Ishikawa (cell line): ENCODE results near the gene LYST.

Source experiments
- CEBPB ChIP-seq: IDR thresholded peaks from 2 replicates; pipeline ENCODE4 v1.6.1; 2012
- CREB1 ChIP-seq: IDR thresholded peaks from 2 replicates; pipeline ENCODE4 v1.6.1; 2012; ENCODE audit warnings: low read depth
- EGR1 ChIP-seq: IDR thresholded peaks from 2 replicates; pipeline ENCODE4 v1.6.1; 2012
- EP300 ChIP-seq: IDR thresholded peaks from 2 replicates; pipeline ENCODE4 v1.6.1; 2012; ENCODE audit warnings: borderline replicate concordance
- FOXM1 ChIP-seq: IDR thresholded peaks from 2 replicates; pipeline ENCODE4 v1.6.1; 2012; ENCODE audit warnings: low read depth, borderline replicate concordance
- NFIC ChIP-seq: IDR thresholded peaks from 2 replicates; pipeline ENCODE4 v1.6.1; 2012
- RAD21 ChIP-seq: IDR thresholded peaks from 2 replicates; pipeline ENCODE4 v1.6.1; 2012; ENCODE audit warnings: low read depth
- TAF1 ChIP-seq: IDR thresholded peaks from 2 replicates; pipeline ENCODE4 v1.6.1; 2012; ENCODE audit warnings: low read depth, mild to moderate bottlenecking
- TCF12 ChIP-seq: IDR thresholded peaks from 2 replicates; pipeline ENCODE4 v1.6.1; 2012; ENCODE audit warnings: low read depth
- TEAD4 ChIP-seq: IDR thresholded peaks from 2 replicates; pipeline ENCODE4 v1.6.1; 2012
- YY1 ChIP-seq: IDR thresholded peaks from 2 replicates; pipeline ENCODE4 v1.6.1; 2012; ENCODE audit warnings: low read depth
- TF ChIP-seq, protein P1 (sequence below): IDR thresholded peaks from 2 replicates; pipeline ENCODE4 v1.6.1; 2012
- TF ChIP-seq, protein P2 (sequence below): IDR thresholded peaks from 2 replicates; pipeline ENCODE4 v1.6.1; 2012
- TF ChIP-seq, protein P3 (sequence below): IDR thresholded peaks from 2 replicates; pipeline ENCODE4 v1.6.1; 2012; ENCODE audit warnings: low read depth, mild to moderate bottlenecking

DNA sequence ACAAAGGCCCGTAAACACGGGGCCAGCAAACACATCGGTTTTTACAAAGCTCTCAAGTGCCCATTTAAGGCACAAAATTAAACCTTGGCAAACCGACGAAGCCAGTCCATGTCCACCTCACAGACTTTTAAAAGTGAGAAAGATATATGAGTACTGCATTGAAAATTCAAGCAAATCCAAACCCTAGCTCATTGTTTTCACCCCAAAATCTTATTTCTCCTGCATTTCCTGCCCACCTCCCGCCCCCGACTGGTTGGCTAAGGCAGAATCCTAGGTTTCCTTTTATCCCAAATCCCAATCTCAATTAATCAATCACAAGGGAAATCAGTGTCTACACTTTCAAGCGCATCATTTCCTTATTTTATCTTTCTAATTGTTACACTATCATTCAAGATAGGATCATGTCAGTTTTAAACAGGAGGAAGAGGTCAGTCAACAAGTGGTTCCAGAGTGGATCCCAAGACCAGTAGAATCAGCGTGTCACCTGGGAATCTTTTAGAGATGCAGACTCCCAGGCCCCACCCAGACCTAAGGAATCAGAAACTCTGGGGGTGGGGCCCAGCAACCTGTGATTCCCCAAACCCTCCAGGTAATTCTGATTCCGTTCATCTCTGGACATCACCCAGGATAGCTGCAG is 215.4 kb downstream of the LYST start:
- TF ChIP-seq, protein P1, sequence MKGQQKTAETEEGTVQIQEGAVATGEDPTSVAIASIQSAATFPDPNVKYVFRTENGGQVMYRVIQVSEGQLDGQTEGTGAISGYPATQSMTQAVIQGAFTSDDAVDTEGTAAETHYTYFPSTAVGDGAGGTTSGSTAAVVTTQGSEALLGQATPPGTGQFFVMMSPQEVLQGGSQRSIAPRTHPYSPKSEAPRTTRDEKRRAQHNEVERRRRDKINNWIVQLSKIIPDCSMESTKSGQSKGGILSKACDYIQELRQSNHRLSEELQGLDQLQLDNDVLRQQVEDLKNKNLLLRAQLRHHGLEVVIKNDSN, result no peak
- TF ChIP-seq CREB1 (no peak), TAF1 (no peak), TEAD4 (no peak), CEBPB (no peak), YY1 (no peak), RAD21 (no peak), EP300 (no peak), TCF12 (no peak), FOXM1 (no peak), NFIC (no peak), EGR1 (no peak)
- TF ChIP-seq, protein P2, sequence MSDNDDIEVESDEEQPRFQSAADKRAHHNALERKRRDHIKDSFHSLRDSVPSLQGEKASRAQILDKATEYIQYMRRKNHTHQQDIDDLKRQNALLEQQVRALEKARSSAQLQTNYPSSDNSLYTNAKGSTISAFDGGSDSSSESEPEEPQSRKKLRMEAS, result no peak
- TF ChIP-seq, protein P3, sequence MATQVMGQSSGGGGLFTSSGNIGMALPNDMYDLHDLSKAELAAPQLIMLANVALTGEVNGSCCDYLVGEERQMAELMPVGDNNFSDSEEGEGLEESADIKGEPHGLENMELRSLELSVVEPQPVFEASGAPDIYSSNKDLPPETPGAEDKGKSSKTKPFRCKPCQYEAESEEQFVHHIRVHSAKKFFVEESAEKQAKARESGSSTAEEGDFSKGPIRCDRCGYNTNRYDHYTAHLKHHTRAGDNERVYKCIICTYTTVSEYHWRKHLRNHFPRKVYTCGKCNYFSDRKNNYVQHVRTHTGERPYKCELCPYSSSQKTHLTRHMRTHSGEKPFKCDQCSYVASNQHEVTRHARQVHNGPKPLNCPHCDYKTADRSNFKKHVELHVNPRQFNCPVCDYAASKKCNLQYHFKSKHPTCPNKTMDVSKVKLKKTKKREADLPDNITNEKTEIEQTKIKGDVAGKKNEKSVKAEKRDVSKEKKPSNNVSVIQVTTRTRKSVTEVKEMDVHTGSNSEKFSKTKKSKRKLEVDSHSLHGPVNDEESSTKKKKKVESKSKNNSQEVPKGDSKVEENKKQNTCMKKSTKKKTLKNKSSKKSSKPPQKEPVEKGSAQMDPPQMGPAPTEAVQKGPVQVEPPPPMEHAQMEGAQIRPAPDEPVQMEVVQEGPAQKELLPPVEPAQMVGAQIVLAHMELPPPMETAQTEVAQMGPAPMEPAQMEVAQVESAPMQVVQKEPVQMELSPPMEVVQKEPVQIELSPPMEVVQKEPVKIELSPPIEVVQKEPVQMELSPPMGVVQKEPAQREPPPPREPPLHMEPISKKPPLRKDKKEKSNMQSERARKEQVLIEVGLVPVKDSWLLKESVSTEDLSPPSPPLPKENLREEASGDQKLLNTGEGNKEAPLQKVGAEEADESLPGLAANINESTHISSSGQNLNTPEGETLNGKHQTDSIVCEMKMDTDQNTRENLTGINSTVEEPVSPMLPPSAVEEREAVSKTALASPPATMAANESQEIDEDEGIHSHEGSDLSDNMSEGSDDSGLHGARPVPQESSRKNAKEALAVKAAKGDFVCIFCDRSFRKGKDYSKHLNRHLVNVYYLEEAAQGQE, result no peak
